Caco-2 (cell line): ENCODE data around the gene ETV3L. TPM values are rescaled to one million over a fixed set of nuclear protein-coding genes. Genes with fewer than 3 reads are reported as not detected.

Experiments
- BruUV-seq: library from RNA; stranded (reverse); fragments of 400-500 nt; replicated peaks from 2 replicates; lab custom pipeline; 2021; lab: Mats Ljungman, UMichigan
- CTCF ChIA-PET: fragments of 300-600 bp; sonication (Branson Sonifier 250); formaldehyde crosslinking; loops from one replicate; lab custom pipeline; 2022; ENCODE audit warnings: antibody characterized with exemption; lab: Charles Lee
- POLR2A ChIA-PET: fragments of 300-600 bp; sonication (Branson Sonifier 250); formaldehyde crosslinking; loops from one replicate; lab custom pipeline; 2022; ENCODE audit warnings: antibody characterized with exemption; lab: Charles Lee
- DNase-seq, 2 experiments: peaks; one replicate each; pipeline versions ENCODE4 v3.0.0 to v3.0.0-alpha.2; 2020 to 2022
- H3K27me3 ChIP-seq: replicated peaks from 2 replicates; pipeline ENCODE4 v1.6.0; 2011; ENCODE audit warnings: low read length; ENCODE audit not compliant: control insufficient read depth, insufficient read depth
- H3K36me3 ChIP-seq: 2 replicates; pipeline ENCODE4 v1.5.1; 2011; ENCODE audit warnings: low read length; ENCODE audit not compliant: control insufficient read depth, insufficient read depth
- H3K4me1 ChIP-seq: fragments of 250-450 bp; sonication (Bioruptor Pico); 2 replicates; pipeline ENCODE4 v1.5.1; 2020; ENCODE audit warnings: mild to moderate bottlenecking
- H3K4me3 ChIP-seq: 2 replicates; pipeline ENCODE4 v1.5.1; 2011; ENCODE audit warnings: low read depth, mild to moderate bottlenecking, control low read depth, low read length
- H3K9me3 ChIP-seq: fragments of 250-450 bp; sonication (Bioruptor Pico); 2 replicates; pipeline ENCODE4 v1.5.1; 2020; ENCODE audit warnings: mild to moderate bottlenecking, moderate library complexity
- H3K27ac Mint-ChIP-seq: one replicate; pipeline ENCODE4 v1.8.0; 2022; ENCODE audit warnings: mixed read lengths; ENCODE audit not compliant: unreplicated experiment
- H3K27me3 Mint-ChIP-seq: one replicate; pipeline ENCODE4 v1.8.0; 2022; ENCODE audit warnings: mixed read lengths; ENCODE audit not compliant: insufficient read depth, unreplicated experiment
- H3K36me3 Mint-ChIP-seq: one replicate; pipeline ENCODE4 v1.8.0; 2022; ENCODE audit warnings: mild to moderate bottlenecking, mixed read lengths; ENCODE audit not compliant: insufficient read depth, unreplicated experiment
- H3K4me1 Mint-ChIP-seq: one replicate; pipeline ENCODE4 v1.8.0; 2022; ENCODE audit warnings: low read depth, mixed read lengths; ENCODE audit not compliant: unreplicated experiment
- H3K4me3 Mint-ChIP-seq: one replicate; pipeline ENCODE4 v1.8.0; 2022; ENCODE audit warnings: mild to moderate bottlenecking, moderate library complexity, mixed read lengths; ENCODE audit not compliant: unreplicated experiment
- H3K9me3 Mint-ChIP-seq: one replicate; pipeline ENCODE4 v1.8.0; 2022; ENCODE audit warnings: mixed read lengths; ENCODE audit not compliant: unreplicated experiment
- intact Hi-C: fragments of 100-400 bp; cut with micrococcal nuclease; formaldehyde crosslinking; loops from one replicate; pipeline ENCODE4 v1.10.0; 2022; ENCODE audit not compliant: unreplicated experiment
- total RNA-seq: library from RNA; stranded (reverse); gene quantifications from 2 replicates; pipeline ENCODE4 v1.2.3, GENCODE V29; 2022
- TF ChIP-seq, protein P1 (sequence below), 2 experiments: fragments of 200-600 bp in 1 of 2; IDR thresholded peaks; 1 replicate in 1 of 2; 2 replicates in 1 of 2; pipeline versions ENCODE4 v1.5.1 to v1.8.0; 2011 to 2022; ENCODE audit warnings: antibody characterized with exemption in 1 of 2, control low read depth in 1 of 2, inconsistent platforms in 1 of 2, low read depth in 1 of 2, low read length in 1 of 2, mild to moderate bottlenecking in 1 of 2, moderate library complexity in 1 of 2; ENCODE audit not compliant: insufficient read depth in 1 of 2, severe bottlenecking in 1 of 2, unreplicated experiment in 1 of 2

The ETV3L gene
- total RNA-seq, 1 experiment from 2014 or later, result not detected

GRCh38 chr1:157146244-157146643 lies 46.6 kb upstream of the ETV3L start:
- no peak overlapping the region for H3K4me3 Mint-ChIP-seq
- ChIA-PET CTCF (no interaction called here), POLR2A (no interaction called here)
- no peak overlapping the region for H3K27ac Mint-ChIP-seq
- DNase-seq, result no peak
- peaks cover 12% of the 10 kb centered on the region for H3K4me1 Mint-ChIP-seq
- H3K36me3 ChIP-seq, result no peaks in the 10 kb centered on the region
- BruUV-seq, result no TSS peak
- no peaks in the 10 kb centered on the region for H3K27me3 Mint-ChIP-seq
- no peaks in the 10 kb centered on the region for H3K27me3 ChIP-seq
- no peaks in the 10 kb centered on the region for H3K4me1 ChIP-seq
- TF ChIP-seq, protein P1, sequence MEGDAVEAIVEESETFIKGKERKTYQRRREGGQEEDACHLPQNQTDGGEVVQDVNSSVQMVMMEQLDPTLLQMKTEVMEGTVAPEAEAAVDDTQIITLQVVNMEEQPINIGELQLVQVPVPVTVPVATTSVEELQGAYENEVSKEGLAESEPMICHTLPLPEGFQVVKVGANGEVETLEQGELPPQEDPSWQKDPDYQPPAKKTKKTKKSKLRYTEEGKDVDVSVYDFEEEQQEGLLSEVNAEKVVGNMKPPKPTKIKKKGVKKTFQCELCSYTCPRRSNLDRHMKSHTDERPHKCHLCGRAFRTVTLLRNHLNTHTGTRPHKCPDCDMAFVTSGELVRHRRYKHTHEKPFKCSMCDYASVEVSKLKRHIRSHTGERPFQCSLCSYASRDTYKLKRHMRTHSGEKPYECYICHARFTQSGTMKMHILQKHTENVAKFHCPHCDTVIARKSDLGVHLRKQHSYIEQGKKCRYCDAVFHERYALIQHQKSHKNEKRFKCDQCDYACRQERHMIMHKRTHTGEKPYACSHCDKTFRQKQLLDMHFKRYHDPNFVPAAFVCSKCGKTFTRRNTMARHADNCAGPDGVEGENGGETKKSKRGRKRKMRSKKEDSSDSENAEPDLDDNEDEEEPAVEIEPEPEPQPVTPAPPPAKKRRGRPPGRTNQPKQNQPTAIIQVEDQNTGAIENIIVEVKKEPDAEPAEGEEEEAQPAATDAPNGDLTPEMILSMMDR (IDR thresholded peaks at IDR 0.05; ENCODE audit: insufficient read depth in 1 of 2, low read depth in 1 of 2, low read length in 1 of 2, severe bottlenecking in 1 of 2, unreplicated experiment in 1 of 2), result no peak
- no peaks in the 10 kb centered on the region for H3K36me3 Mint-ChIP-seq
- intact Hi-C loops, result no loop called here
- H3K9me3 Mint-ChIP-seq, result no peaks in the 10 kb centered on the region
- no peak overlapping the region for H3K4me3 ChIP-seq
- H3K9me3 ChIP-seq, result no peaks in the 10 kb centered on the region

GRCh38 chr1:157145076-157145475 lies 45.5 kb upstream of the ETV3L start:
- DNase-seq, result no peak
- BruUV-seq, result no TSS peak
- Histone ChIP-seq H3K36me3 (no peaks in the 10 kb centered on the region), H3K27me3 (no peaks in the 10 kb centered on the region), H3K9me3 (no peaks in the 10 kb centered on the region), H3K4me3 (no peak overlapping the region), H3K4me1 (no peaks in the 10 kb centered on the region)
- CTCF ChIA-PET, result no interaction called here
- no peaks in the 10 kb centered on the region for H3K36me3 Mint-ChIP-seq
- H3K4me1 Mint-ChIP-seq, result peaks cover 12% of the 10 kb centered on the region
- intact Hi-C loops, result no loop called here
- no peak overlapping the region for H3K27ac Mint-ChIP-seq
- H3K9me3 Mint-ChIP-seq, result no peaks in the 10 kb centered on the region
- no peak overlapping the region for H3K4me3 Mint-ChIP-seq
- POLR2A ChIA-PET, result no interaction called here
- TF ChIP-seq, protein P1 (IDR thresholded peaks at IDR 0.05; ENCODE audit: insufficient read depth in 1 of 2, low read depth in 1 of 2, low read length in 1 of 2, severe bottlenecking in 1 of 2, unreplicated experiment in 1 of 2), result no peak
- H3K27me3 Mint-ChIP-seq, result no peaks in the 10 kb centered on the region

DNA sequence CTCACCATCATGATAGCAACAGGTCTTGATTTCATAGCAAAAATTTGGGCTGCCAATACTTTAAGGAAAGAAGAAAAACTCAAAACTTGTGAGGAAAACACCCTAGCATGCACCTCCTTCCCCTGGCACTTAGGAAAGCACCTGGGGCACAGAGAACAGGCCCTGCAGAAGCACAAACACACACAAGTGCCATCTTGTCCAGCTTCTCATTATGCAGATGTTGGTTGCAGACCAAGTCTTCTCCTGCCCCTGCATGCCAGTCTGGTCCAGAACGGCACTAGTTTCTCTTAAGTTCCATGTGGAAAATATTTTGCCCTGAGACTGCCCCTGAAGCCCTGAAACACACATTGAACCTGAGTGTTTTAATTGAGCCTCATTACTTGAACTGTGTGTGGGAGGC lies 44.9 kb upstream of the ETV3L start:
- Histone ChIP-seq H3K27me3 (no peaks in the 10 kb centered on the region), H3K9me3 (no peaks in the 10 kb centered on the region), H3K36me3 (no peaks in the 10 kb centered on the region), H3K4me3 (no peak overlapping the region), H3K4me1 (peaks cover under 1% of the 10 kb centered on the region)
- H3K36me3 Mint-ChIP-seq, result no peaks in the 10 kb centered on the region
- TF ChIP-seq, protein P1 (IDR thresholded peaks at IDR 0.05; ENCODE audit: insufficient read depth in 1 of 2, low read depth in 1 of 2, low read length in 1 of 2, severe bottlenecking in 1 of 2, unreplicated experiment in 1 of 2), result no peak
- POLR2A ChIA-PET, result no interaction called here
- no peak overlapping the region for H3K27ac Mint-ChIP-seq
- DNase-seq, result no peak
- no peaks in the 10 kb centered on the region for H3K9me3 Mint-ChIP-seq
- no peaks in the 10 kb centered on the region for H3K27me3 Mint-ChIP-seq
- H3K4me1 Mint-ChIP-seq, result peaks cover 12% of the 10 kb centered on the region
- CTCF ChIA-PET, result no interaction called here
- intact Hi-C loops, result no loop called here
- no TSS peak for BruUV-seq
- H3K4me3 Mint-ChIP-seq, result no peak overlapping the region
